GM08714 (cell line): Measurements from ENCODE around the gene CNGB1.
"Not testable (repeated sequence)": the region's sequence is repeated elsewhere in the genome, so short reads cannot be mapped to it uniquely, and the experiment has no call there.

Experiments used
- H3K4me3 ChIP-seq: fragments of 200-500 bp; sonication (Bioruptor generic); 2 replicates; pipeline ENCODE4 v1.5.1; 2014; ENCODE audit warnings: mild to moderate bottlenecking, low read length, inconsistent platforms
- ZNF274 ChIP-seq: IDR thresholded peaks from 2 replicates; pipeline ENCODE4 v1.6.1; 2012; ENCODE audit warnings: mild to moderate bottlenecking, low read depth, low read length

The CNGB1 gene

DNA sequence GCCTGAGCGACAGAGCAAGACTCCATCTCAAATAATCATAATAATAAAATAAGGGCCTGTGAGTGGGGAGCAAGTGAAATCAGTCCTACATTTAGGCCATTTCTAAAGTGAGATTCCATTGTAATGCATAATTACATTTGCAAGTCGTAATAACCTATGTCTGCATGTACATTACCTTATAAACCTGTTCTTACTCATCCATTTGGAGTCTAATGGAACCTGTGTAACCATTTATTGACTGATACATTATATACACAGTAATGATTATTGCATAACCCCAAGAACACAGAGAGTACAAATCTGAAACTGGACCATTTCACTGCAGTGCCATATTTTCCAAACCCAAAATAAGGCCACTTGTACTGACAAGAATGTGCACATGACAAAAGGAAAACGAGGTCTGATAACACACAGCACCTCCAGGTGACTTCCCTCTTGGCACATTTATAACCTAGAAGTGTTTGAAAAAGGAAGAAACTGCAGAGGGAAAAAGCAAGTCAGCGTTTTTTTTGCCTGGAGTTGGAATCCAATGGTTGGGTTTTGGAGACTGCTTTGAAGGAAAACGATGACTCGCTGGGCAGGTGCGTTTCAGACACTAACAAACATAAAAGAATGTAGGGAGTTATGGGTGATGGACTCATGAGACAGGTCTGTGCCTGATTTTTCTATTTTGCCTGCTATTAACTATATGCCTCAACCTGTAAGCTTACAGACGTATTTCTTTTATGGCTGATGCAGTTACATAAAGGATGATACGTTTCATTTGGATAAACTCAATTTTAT, 105.0 kb downstream of the CNGB1 start:
- TF ChIP-seq ZNF274, result no peak
- H3K4me3 ChIP-seq, result no peak overlapping the region

- no peak overlapping the region for H3K4me3 ChIP-seq
- TF ChIP-seq ZNF274, result no peak
These were observed 107.3 kb downstream of the CNGB1 start for GRCh38 chr16:57863434-57864160.

DNA sequence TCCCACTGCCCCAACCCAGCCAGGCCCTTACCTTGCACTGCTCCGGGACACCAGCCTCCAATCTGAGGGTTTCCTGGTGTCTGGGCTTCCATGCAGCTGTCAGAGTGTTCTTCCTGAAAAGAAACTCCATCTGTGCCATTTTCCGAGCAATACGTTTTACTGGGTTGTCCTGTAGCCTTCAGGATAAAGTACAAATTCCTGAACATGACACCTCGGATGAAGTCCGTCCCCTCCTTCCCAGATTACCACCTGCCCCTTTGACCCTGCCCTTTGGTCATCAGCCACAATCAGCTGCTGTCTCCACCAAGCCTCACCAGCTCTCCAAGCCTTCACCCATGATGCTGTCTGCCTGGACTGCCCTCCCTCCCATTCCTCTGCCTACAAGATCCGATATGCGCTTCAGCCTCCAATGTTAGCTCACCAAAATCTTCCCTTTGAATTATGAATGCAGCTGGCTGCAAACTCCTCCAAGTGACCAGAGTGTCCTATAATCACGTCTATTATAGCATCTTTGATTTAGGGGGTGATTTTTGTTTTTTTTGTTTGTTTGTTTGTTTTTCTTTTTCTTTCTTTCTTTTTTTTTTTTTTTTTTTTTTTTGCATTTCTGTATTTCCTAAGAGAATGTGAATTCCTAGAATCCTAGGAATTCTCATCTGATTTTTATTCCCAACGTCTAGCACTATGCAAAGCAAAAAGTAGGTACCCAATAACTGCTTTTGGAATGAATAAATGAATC, 108.1 kb downstream of the CNGB1 start:
- H3K4me3 ChIP-seq, result no peak overlapping the region
- TF ChIP-seq ZNF274, result no peak

DNA sequence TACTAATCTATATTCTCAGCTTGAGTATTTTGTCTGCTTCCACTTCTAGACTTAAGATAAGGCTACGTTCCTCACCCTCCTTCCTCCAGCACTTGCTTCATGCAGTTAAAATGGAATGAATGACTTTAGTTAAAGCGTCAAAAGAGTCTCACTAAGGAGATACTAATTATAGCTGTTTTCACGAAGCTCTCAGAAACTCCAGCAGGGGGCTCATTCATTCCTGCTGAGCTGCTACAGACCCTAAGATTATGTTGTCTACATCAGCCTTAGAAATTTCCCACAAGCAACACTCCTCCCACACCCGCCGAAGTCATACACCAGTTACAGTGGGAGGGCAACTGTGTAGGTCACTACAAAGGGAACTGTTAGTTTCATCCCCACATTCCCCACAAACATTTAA, 111.6 kb downstream of the CNGB1 start:
- no peak for TF ChIP-seq ZNF274
- H3K4me3 ChIP-seq, result no peak overlapping the region

- no peak for TF ChIP-seq ZNF274
- H3K4me3 ChIP-seq, result no peak overlapping the region
These were observed 112.3 kb downstream of the CNGB1 start for GRCh38 chr16:57858635-57859034.

DNA sequence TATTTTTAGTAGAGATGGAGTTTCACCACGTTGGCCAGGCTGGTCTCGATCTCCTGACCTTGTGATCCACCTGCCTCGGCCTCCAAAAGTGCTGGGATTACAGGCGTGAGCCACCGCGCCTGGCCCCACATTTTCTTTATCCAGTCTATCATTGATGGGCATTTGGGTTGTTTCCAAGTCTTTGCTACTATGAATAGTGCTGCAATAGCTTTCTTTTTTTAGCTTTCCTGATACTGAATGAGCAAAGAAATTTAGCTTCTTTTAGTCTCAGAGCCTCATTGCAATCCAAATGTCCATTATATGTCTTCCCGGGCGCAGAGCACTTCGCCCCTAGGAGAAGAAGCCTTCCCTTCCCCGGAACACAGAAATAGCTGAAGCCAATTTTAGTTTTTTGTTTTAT, 112.9 kb downstream of the CNGB1 start:
- not testable (repeated sequence) for H3K4me3 ChIP-seq

- no peak overlapping the region for H3K4me3 ChIP-seq
- no peak for TF ChIP-seq ZNF274
These were observed 115.7 kb downstream of the CNGB1 start for GRCh38 chr16:57855188-57855587.

GRCh38 chr16:57852189-57852588, 118.7 kb downstream of the CNGB1 start:
- H3K4me3 ChIP-seq, result no peak overlapping the region
- no peak for TF ChIP-seq ZNF274

DNA sequence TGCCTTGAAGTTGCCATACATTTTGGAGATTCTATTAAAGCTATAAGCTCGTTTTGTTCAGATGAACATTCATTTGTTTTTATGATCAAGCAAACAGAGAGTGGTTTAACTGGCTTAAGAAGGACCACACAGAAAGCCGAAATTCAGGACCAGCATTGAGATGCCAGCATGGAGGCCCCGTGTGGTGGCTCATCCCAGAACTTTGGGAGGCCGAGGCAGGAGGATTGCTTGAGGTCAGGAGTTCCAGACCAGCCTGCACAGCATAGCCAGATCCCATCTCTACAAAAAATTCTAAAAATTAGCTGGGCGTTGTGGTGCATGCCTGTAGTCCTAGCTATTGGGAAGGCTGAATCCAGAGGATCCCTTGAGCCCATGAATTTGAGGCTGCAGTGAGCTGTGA, 122.7 kb downstream of the CNGB1 start:
- TF ChIP-seq ZNF274, result no peak
- no peak overlapping the region for H3K4me3 ChIP-seq

- H3K4me3 ChIP-seq, result not testable (repeated sequence)
These were observed 124.0 kb downstream of the CNGB1 start for GRCh38 chr16:57846931-57847330.

DNA sequence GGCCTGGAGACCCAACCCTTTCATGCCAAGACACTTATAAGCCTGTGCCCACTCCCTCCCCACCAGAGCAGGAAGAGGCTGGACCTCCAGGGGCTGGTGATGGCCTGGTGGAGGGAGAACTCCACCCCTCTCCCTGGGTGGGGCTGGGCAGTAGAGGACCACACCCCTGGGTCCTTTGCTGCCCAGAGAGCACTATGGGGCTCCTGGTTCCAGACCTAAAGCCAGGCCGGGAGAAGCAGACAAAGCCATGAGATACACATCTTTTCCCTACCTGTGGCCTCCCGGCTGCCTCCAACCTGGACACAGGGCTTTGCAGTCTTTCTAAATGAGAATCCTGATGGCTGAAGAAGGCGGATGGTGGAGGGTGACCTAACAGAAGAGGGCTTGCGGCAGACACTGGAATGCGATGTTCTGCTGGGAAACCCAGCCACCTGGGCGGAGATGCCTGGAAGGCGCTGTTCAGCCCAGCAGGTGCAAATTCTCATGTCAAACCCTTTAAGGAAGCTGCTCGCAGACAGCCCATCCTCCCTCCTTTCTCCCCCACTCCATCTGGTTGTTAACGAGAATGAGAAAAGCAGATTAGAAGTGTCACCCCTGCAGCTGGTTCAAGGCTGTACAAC, 124.7 kb downstream of the CNGB1 start:
- no peak for TF ChIP-seq ZNF274
- no peak overlapping the region for H3K4me3 ChIP-seq

DNA sequence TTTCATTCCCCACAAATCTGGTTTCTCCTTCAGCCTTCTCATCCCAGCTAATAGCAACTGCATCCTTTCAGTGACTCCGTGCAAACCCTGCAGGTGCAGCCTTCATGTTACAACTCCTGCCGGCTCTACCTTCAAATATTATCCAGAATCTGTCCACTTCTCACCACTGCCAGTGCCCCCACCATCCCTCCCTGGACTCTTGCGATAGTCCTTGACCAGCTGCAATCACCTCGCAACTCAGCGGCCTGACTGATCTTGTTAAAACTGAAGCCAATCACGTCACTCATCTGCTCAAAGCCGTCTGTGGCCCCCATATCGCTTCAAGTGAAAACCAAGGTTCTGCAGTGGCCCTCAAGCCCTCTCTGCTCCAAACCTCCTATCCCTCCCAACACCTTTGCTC, 125.8 kb downstream of the CNGB1 start:
- no peak for TF ChIP-seq ZNF274
- H3K4me3 ChIP-seq, result no peak overlapping the region

- no peak for TF ChIP-seq ZNF274
- H3K4me3 ChIP-seq, result no peak overlapping the region
These were observed 126.4 kb downstream of the CNGB1 start for GRCh38 chr16:57844416-57845030.

DNA sequence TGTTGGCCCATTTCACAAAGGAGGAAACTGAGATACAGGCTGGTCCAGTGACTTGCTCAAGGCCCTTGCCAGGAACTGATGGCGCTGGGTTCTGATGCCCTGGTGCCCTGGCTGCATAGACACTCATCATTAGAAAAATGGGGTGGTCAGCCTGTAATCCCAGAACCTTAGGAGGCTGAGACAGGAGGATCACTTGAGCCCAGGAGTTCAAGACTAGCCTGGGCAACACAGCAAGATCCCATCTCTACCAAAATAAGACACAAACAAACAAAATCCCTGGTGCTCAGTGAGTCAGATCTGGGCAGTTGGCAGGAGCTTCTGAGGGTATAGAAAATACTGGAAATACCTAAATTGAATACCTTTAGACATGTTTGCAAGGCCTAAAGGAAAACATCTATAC, 127.5 kb downstream of the CNGB1 start:
- no peak overlapping the region for H3K4me3 ChIP-seq
- no peak for TF ChIP-seq ZNF274
